IPS DF 19.7 (cell line): Measurements from ENCODE around the gene TSHR.
"Not testable (repeated sequence)": the region's sequence is repeated elsewhere in the genome, so short reads cannot be mapped to it uniquely, and the experiment has no call there.

Source experiments
- DNase-seq: peaks from one replicate; pipeline ENCODE4 v3.0.0-alpha.2; 2013; ENCODE audit warnings: low read depth, low spot score

Gene TSHR

GRCh38 chr14:81068176-81068782, 112.9 kb downstream of the TSHR start:
- no peak for DNase-seq

GRCh38 chr14:81070511-81070910, 115.1 kb downstream of the TSHR start:
- DNase-seq, result no peak

GRCh38 chr14:81085596-81085995, 130.2 kb downstream of the TSHR start:
- no peak for DNase-seq

- DNase-seq, result no peak
Measured at GRCh38 chr14:81087230-81087629, 131.8 kb downstream of the TSHR start.

- no peak for DNase-seq
Measured at GRCh38 chr14:81091139-81091538, 135.7 kb downstream of the TSHR start.

- no peak for DNase-seq
Measured at GRCh38 chr14:81091660-81092059, 136.2 kb downstream of the TSHR start.

GRCh38 chr14:81093651-81094050, 138.2 kb downstream of the TSHR start:
- no peak for DNase-seq

GRCh38 chr14:81095539-81095938, 140.1 kb downstream of the TSHR start:
- DNase-seq, result no peak

- no peak for DNase-seq
Measured at GRCh38 chr14:81096656-81097055, 141.2 kb downstream of the TSHR start.

GRCh38 chr14:81102217-81102616, 146.8 kb downstream of the TSHR start:
- DNase-seq, result no peak

- DNase-seq, result no peak
Measured at GRCh38 chr14:81103443-81103842, 148.0 kb downstream of the TSHR start.

GRCh38 chr14:81105378-81105777, 150.0 kb downstream of the TSHR start:
- DNase-seq, result no peak

GRCh38 chr14:81105961-81106360, 150.5 kb downstream of the TSHR start:
- DNase-seq, result no peak

GRCh38 chr14:81110186-81110585, 154.8 kb downstream of the TSHR start:
- no peak for DNase-seq

- DNase-seq, result no peak
Measured at GRCh38 chr14:81113176-81113575, 157.8 kb downstream of the TSHR start.

- not testable (repeated sequence) for DNase-seq
Measured at GRCh38 chr14:81113945-81114820, 158.8 kb downstream of the TSHR start.

GRCh38 chr14:81120501-81120900, 165.1 kb downstream of the TSHR start:
- no peak for DNase-seq

- no peak for DNase-seq
Measured at GRCh38 chr14:81122326-81122725, 166.9 kb downstream of the TSHR start.

- DNase-seq, result no peak
Measured at GRCh38 chr14:81123811-81124210, 168.4 kb downstream of the TSHR start.

- no peak for DNase-seq
Measured at GRCh38 chr14:81125536-81125935, 170.1 kb downstream of the TSHR start.

GRCh38 chr14:81127785-81128184, 172.4 kb downstream of the TSHR start:
- DNase-seq, result no peak

GRCh38 chr14:81129242-81129641, 173.8 kb downstream of the TSHR start:
- no peak for DNase-seq

GRCh38 chr14:81132468-81132867, 177.0 kb downstream of the TSHR start:
- DNase-seq, result no peak
